Endothelial cell of umbilical vein (primary cell): ENCODE data around the gene CDC42BPG.

ENCODE experiments used
- EZH2 ChIP-seq: IDR thresholded peaks from 2 replicates; pipeline ENCODE4 v1.6.1; 2012; ENCODE audit warnings: borderline replicate concordance, low read depth, mild to moderate bottlenecking, moderate library complexity, low read length, inconsistent platforms; ENCODE audit not compliant: severe bottlenecking
- FOS ChIP-seq: IDR thresholded peaks from 2 replicates; pipeline ENCODE4 v1.6.1; 2011; ENCODE audit warnings: mild to moderate bottlenecking, low read length, moderate library complexity, borderline replicate concordance; ENCODE audit not compliant: insufficient read depth
- MYC ChIP-seq: IDR thresholded peaks from one replicate; pipeline ENCODE4 v1.6.1; 2011; ENCODE audit warnings: mild to moderate bottlenecking, low read depth, low read length
- POLR2A ChIP-seq: IDR thresholded peaks from 2 replicates; pipeline ENCODE4 v1.6.1; 2012; ENCODE audit warnings: low read depth, mild to moderate bottlenecking, control low read depth, low read length
- POLR2AphosphoS5 ChIP-seq: IDR thresholded peaks from 2 replicates; pipeline ENCODE4 v1.6.1; 2012; ENCODE audit warnings: low read depth, mild to moderate bottlenecking, control low read depth, low read length, moderate library complexity; ENCODE audit not compliant: insufficient read depth
- TF ChIP-seq, protein P1 (sequence below), 2 donors: IDR thresholded peaks; 1 replicate in 1 of 2; 2 replicates in 1 of 2; pipeline ENCODE4 v1.5.1; 2011; ENCODE audit warnings: low read length in 2 of 2, mild to moderate bottlenecking in 2 of 2, moderate library complexity in 2 of 2, control low read depth in 1 of 2, inconsistent platforms in 1 of 2, low read depth in 1 of 2; ENCODE audit not compliant: insufficient read depth in 1 of 2; ENCODE audit errors: extremely low read depth in 1 of 2

DNA sequence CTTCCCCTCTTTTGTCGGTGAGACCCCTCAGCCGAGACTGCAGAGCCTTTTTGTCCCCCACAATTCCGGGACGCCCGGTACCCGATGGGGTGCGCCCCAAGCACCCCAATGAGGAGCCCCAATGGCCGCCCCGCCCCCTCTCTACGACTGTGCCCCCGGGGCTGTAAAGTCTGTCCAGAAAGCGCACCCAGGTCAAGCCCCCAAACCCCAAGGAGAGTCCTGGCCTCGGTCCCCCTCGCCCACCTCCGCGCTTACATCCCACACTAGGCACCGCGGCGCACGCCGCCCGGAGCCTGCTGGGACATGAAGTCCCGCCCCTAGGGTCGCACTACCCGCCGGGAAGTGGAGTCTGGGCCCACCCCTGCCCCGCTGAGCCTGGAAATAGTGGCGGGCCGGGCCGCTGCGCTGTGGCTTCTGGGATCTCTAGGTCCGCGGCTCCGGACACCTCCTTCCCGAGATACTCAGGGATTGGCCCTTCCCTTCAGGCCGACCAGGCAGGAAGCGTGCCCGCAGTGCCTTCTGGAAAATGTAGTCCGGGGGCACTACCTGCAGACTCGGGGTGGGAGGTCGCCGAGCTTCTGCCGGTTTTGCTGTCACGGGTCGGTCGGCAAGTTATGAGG, 34.1 kb downstream of the CDC42BPG start, which contains the start of gene MEN1:
- TF ChIP-seq, protein P1, sequence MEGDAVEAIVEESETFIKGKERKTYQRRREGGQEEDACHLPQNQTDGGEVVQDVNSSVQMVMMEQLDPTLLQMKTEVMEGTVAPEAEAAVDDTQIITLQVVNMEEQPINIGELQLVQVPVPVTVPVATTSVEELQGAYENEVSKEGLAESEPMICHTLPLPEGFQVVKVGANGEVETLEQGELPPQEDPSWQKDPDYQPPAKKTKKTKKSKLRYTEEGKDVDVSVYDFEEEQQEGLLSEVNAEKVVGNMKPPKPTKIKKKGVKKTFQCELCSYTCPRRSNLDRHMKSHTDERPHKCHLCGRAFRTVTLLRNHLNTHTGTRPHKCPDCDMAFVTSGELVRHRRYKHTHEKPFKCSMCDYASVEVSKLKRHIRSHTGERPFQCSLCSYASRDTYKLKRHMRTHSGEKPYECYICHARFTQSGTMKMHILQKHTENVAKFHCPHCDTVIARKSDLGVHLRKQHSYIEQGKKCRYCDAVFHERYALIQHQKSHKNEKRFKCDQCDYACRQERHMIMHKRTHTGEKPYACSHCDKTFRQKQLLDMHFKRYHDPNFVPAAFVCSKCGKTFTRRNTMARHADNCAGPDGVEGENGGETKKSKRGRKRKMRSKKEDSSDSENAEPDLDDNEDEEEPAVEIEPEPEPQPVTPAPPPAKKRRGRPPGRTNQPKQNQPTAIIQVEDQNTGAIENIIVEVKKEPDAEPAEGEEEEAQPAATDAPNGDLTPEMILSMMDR (IDR thresholded peaks at IDR 0.05; ENCODE audit: extremely low read depth in 1 of 2, insufficient read depth in 1 of 2, low read depth in 1 of 2, low read length in 2 of 2), result no peak
- TF ChIP-seq POLR2A (peak; percentile 87), EZH2 (no peak), MYC (no peak), FOS (no peak), POLR2AphosphoS5 (peak; percentile 80)
